Mesothelial cell of epicardium (in vitro differentiated cells): Measurements from ENCODE around the gene SYTL1. TPM values are rescaled to one million over a fixed set of nuclear protein-coding genes. Genes with fewer than 3 reads are reported as not detected.

Experiments used
- DNase-seq, 2 experiments: peaks; one replicate each; pipeline ENCODE4 v3.0.0; 2021; ENCODE audit warnings: low spot score in 2 of 2; ENCODE audit not compliant: unreplicated experiment in 2 of 2
- H3K27ac Mint-ChIP-seq: 2 replicates; pipeline ENCODE4 v1.8.0; 2021; ENCODE audit warnings: mixed read lengths
- H3K27me3 Mint-ChIP-seq: 2 replicates; pipeline ENCODE4 v1.8.0; 2021; ENCODE audit warnings: low read depth, mixed read lengths
- H3K36me3 Mint-ChIP-seq: 2 replicates; pipeline ENCODE4 v1.8.0; 2021; ENCODE audit warnings: mixed read lengths
- H3K4me1 Mint-ChIP-seq: 2 replicates; pipeline ENCODE4 v1.8.0; 2021; ENCODE audit warnings: mixed read lengths
- H3K4me3 Mint-ChIP-seq: 2 replicates; pipeline ENCODE4 v1.8.0; 2021; ENCODE audit warnings: mild to moderate bottlenecking, moderate library complexity, mixed read lengths
- H3K9me3 Mint-ChIP-seq: 2 replicates; pipeline ENCODE4 v1.8.0; 2021; ENCODE audit warnings: mixed read lengths
- CTCF ChIP-seq: fragments of 200-600 bp; sonication (generic); IDR thresholded peaks from one replicate; pipeline ENCODE4 v1.5.0; 2021; ENCODE audit warnings: antibody characterized with exemption; ENCODE audit not compliant: unreplicated experiment
- total RNA-seq: library from RNA; stranded (reverse); gene quantifications from 3 replicates; pipeline ENCODE4 v1.2.1, GENCODE V29; 2021

The SYTL1 gene
- total RNA-seq, 1 donor from 2014 or later = 42.8 TPM

- Mint-ChIP-seq H3K4me3 (no peak overlapping the region), H3K27ac (no peak overlapping the region), H3K36me3 (peaks cover 16% of the 10 kb centered on the region), H3K4me1 (peaks cover 7% of the 10 kb centered on the region), H3K27me3 (no peaks in the 10 kb centered on the region), H3K9me3 (no peaks in the 10 kb centered on the region)
- no peak for DNase-seq
- no peak for TF ChIP-seq CTCF
Observed at GRCh38 chr1:27336756-27337155, 5.1 kb upstream of the SYTL1 start.

GRCh38 chr1:27338751-27339150, 3.1 kb upstream of the SYTL1 start:
- peaks cover 11% of the 10 kb centered on the region for H3K36me3 Mint-ChIP-seq
- H3K27me3 Mint-ChIP-seq = no peaks in the 10 kb centered on the region
- no peak for TF ChIP-seq CTCF
- no peak overlapping the region for H3K27ac Mint-ChIP-seq
- no peak for DNase-seq
- H3K4me3 Mint-ChIP-seq = no peak overlapping the region
- H3K4me1 Mint-ChIP-seq = peaks cover 26% of the 10 kb centered on the region
- H3K9me3 Mint-ChIP-seq = no peaks in the 10 kb centered on the region

- Mint-ChIP-seq H3K27me3 (no peaks in the 10 kb centered on the region), H3K4me3 (no peak overlapping the region), H3K4me1 (peaks cover 29% of the 10 kb centered on the region), H3K27ac (peak overlapping the region; percentile 32), H3K36me3 (peaks cover 9% of the 10 kb centered on the region), H3K9me3 (no peaks in the 10 kb centered on the region)
- DNase-seq = no peak
- TF ChIP-seq CTCF = no peak
Observed at GRCh38 chr1:27339213-27339612, 2.6 kb upstream of the SYTL1 start.

- Mint-ChIP-seq H3K27ac (peak overlapping the region; percentile 80), H3K27me3 (no peaks in the 10 kb centered on the region), H3K4me1 (peaks cover 32% of the 10 kb centered on the region), H3K9me3 (no peaks in the 10 kb centered on the region), H3K36me3 (peaks cover 5% of the 10 kb centered on the region), H3K4me3 (peak overlapping the region; percentile 73)
- TF ChIP-seq CTCF = no peak
- DNase-seq = no peak
Observed at GRCh38 chr1:27342391-27342777, 562 bp downstream of the SYTL1 start.

GRCh38 chr1:27342778-27343638, 1.2 kb downstream of the SYTL1 start:
- DNase-seq = no peak
- Mint-ChIP-seq H3K27ac (peak overlapping the region; percentile 80), H3K27me3 (no peaks in the 10 kb centered on the region), H3K36me3 (peaks cover 5% of the 10 kb centered on the region), H3K4me3 (peak overlapping the region; percentile 73), H3K9me3 (no peaks in the 10 kb centered on the region), H3K4me1 (peaks cover 32% of the 10 kb centered on the region)
- TF ChIP-seq CTCF = no peak
